ENCODE results near the gene RBBP8NL. TPM values are rescaled to one million over a fixed set of nuclear protein-coding genes. Genes with fewer than 3 reads are reported as not detected.
A peak's percentile ranks its signal among the peaks of the same experiment; 100 is the strongest.

The RBBP8NL gene
- polyA plus RNA-seq, 2 of the 4 experiments (the other 2 are of a cell fraction), result not detected

GRCh38 chr20:62377615-62378178, 49.6 kb downstream of the RBBP8NL start:
- Histone ChIP-seq H3K4me1 (peaks cover 72% of the 10 kb centered on the region), H3K27ac (peak overlapping the region; percentile 52 to 94), H3K4me3 (no peak overlapping the region), H3K4me2 (no peak overlapping the region), H3K9me3 (no peaks in the 10 kb centered on the region)
- CTCF ChIA-PET, result interaction anchor here (0.8 to 11.0 kb wide), 12 partner anchors 11 to 82 kb away, joined by 3 to 290 read pairs (median 8); partner anchors contain the start of genes ADRM1 and LAMA5
- DNase-seq (ENCODE audit: low read depth in 1 of 2, low spot score in 1 of 2), result no peak
- no peak for TF ChIP-seq RARB (CRISPR knock-in tag; IDR thresholded peaks at IDR 0.05)
- TF ChIP-seq REST (IDR thresholded peaks at IDR 0.05), result no peak
- no peak for TF ChIP-seq HDAC2 (IDR thresholded peaks at IDR 0.05)
- no peak for TF ChIP-seq USF2 (IDR thresholded peaks at IDR 0.05)
- TF ChIP-seq NPAS2 (CRISPR knock-in tag; IDR thresholded peaks at IDR 0.05; ENCODE audit: borderline replicate concordance), result no peak
- no peak for TF ChIP-seq MYC (IDR thresholded peaks at IDR 0.05; ENCODE audit: borderline replicate concordance, low read length)
- no peak for TF ChIP-seq FOXS1 (CRISPR knock-in tag; IDR thresholded peaks at IDR 0.05)
- TF ChIP-seq RFX5 (IDR thresholded peaks at IDR 0.05), result no peak
- no peak for TF ChIP-seq CBX8 (IDR thresholded peaks at IDR 0.05)
- no peak for TF ChIP-seq ATOH8 (CRISPR knock-in tag; IDR thresholded peaks at IDR 0.05; ENCODE audit: low read depth)
- TF ChIP-seq RCOR1 (IDR thresholded peaks at IDR 0.05; ENCODE audit: low read depth, low read length), result no peak
- no peak for TF ChIP-seq BHLHE40 (IDR thresholded peaks at IDR 0.05; ENCODE audit: low read depth, low read length)
- no peak for TF ChIP-seq MAFK (IDR thresholded peaks at IDR 0.05; ENCODE audit: partially characterized antibody)
- no peak for TF ChIP-seq RAD21 (conservative IDR thresholded peaks at IDR 0.05 in 1 of 2, IDR thresholded peaks at IDR 0.05 in 1 of 2)
- no peak for TF ChIP-seq ELK1 (IDR thresholded peaks at IDR 0.05; ENCODE audit: low read depth, low read length)
- TF ChIP-seq MAX (IDR thresholded peaks at IDR 0.05), result no peak
- TF ChIP-seq EHMT2 (IDR thresholded peaks at IDR 0.05; ENCODE audit: low read depth), result no peak
- no peak for TF ChIP-seq HOXB5 (CRISPR knock-in tag; IDR thresholded peaks at IDR 0.05)
- TF ChIP-seq HEYL (CRISPR knock-in tag; IDR thresholded peaks at IDR 0.05), result no peak
- no peak for FAIRE-seq
- POLR2A ChIA-PET, result interaction anchor here (0.7 to 1.3 kb wide), 3 partner anchors 9 to 10 kb away, joined by 3 to 4 read pairs (median 3); partner anchors contain the start of genes LAMA5 and RPS21
- WGBS (ENCODE audit: missing lambda C conversion rate), result 85% methylated on average over 8 of the region's 15 CpGs
- no peak for ATAC-seq

- FAIRE-seq, result no peak
- peaks cover 72% of the 10 kb centered on the region for H3K4me1 ChIP-seq
- POLR2A ChIA-PET, result interaction anchor here (0.7 to 1.3 kb wide), 2 partner anchors 10 kb away, joined by 3 read pairs; partner anchors contain the start of genes LAMA5 and RPS21
These were observed 50.3 kb downstream of the RBBP8NL start for GRCh38 chr20:62377064-62377461.

More at GRCh38 chr20:62377064-62377461, 50.3 kb downstream of the RBBP8NL start:
- no peak for DNase-seq (ENCODE audit: low read depth in 1 of 2, low spot score in 1 of 2)
- CTCF ChIA-PET, result interaction anchor here (0.8 to 11.0 kb wide), 13 partner anchors 8 to 81 kb away, joined by 3 to 290 read pairs (median 4); partner anchors contain the start of genes ADRM1 and LAMA5
- Histone ChIP-seq H3K4me3 (no peak overlapping the region), H3K9me3 (no peaks in the 10 kb centered on the region), H3K4me2 (no peak overlapping the region), H3K27ac (peak overlapping the region; percentile 81 to 94)
- peak in 1 of 2 experiments; percentile 2; a peak in 2 of 6 replicates for ATAC-seq
- TF ChIP-seq NFE2L2 (conservative IDR thresholded peaks at IDR 0.05; ENCODE audit: low read length), result no peak
- no peak for TF ChIP-seq GATA3 (IDR thresholded peaks at IDR 0.05; ENCODE audit: borderline replicate concordance)
- no peak for TF ChIP-seq KDM5A (IDR thresholded peaks at IDR 0.05)
- TF ChIP-seq EHMT2 (IDR thresholded peaks at IDR 0.05; ENCODE audit: low read depth), result no peak
- no peak for TF ChIP-seq CBX8 (IDR thresholded peaks at IDR 0.05)
- TF ChIP-seq HEYL (CRISPR knock-in tag; IDR thresholded peaks at IDR 0.05), result no peak
- TF ChIP-seq JUNB (IDR thresholded peaks at IDR 0.05), result no peak
- TF ChIP-seq CHD4 (IDR thresholded peaks at IDR 0.05; ENCODE audit: borderline replicate concordance), result no peak
- no peak for TF ChIP-seq SREBF2 (IDR thresholded peaks at IDR 0.05)
- no peak for TF ChIP-seq TFCP2L1 (CRISPR knock-in tag; IDR thresholded peaks at IDR 0.05)
- TF ChIP-seq POLR2A (IDR thresholded peaks at IDR 0.05; ENCODE audit: low read length), result no peak
- WGBS (ENCODE audit: missing lambda C conversion rate), result 95% methylated on average over 17 of the region's 17 CpGs
